Progenitor cell of endocrine pancreas (in vitro differentiated cells): Measurements from ENCODE around the gene PKP3. TPM values are rescaled to one million over a fixed set of nuclear protein-coding genes. Genes with fewer than 3 reads are reported as not detected.
A peak's percentile ranks its signal among the peaks of the same experiment; 100 is the strongest.

Source experiments
- DNase-seq: peaks from one replicate; pipeline ENCODE4 v3.0.0; 2021; ENCODE audit warnings: low spot score; ENCODE audit not compliant: unreplicated experiment
- H3K27ac Mint-ChIP-seq: 2 replicates; pipeline ENCODE4 v1.8.0; 2021; ENCODE audit warnings: mild to moderate bottlenecking, moderate library complexity, mixed read lengths
- H3K27me3 Mint-ChIP-seq: 2 replicates; pipeline ENCODE4 v1.8.0; 2021; ENCODE audit warnings: mixed read lengths
- H3K36me3 Mint-ChIP-seq: 2 replicates; pipeline ENCODE4 v1.8.0; 2022; ENCODE audit warnings: mixed read lengths; ENCODE audit not compliant: insufficient read depth
- H3K4me1 Mint-ChIP-seq: 2 replicates; pipeline ENCODE4 v1.8.0; 2021; ENCODE audit warnings: low read depth, mixed read lengths
- H3K4me3 Mint-ChIP-seq: 2 replicates; pipeline ENCODE4 v1.8.0; 2021; ENCODE audit warnings: low read depth, mild to moderate bottlenecking, moderate library complexity, mixed read lengths
- H3K9me3 Mint-ChIP-seq: 2 replicates; pipeline ENCODE4 v1.8.0; 2021; ENCODE audit warnings: low read depth, mixed read lengths
- total RNA-seq: library from RNA; stranded (reverse); gene quantifications from 2 replicates; pipeline ENCODE4 v1.2.1, GENCODE V29; 2021
- TF ChIP-seq, protein P1 (sequence below): fragments of 200-600 bp; sonication (generic); IDR thresholded peaks from one replicate; pipeline ENCODE4 v1.5.0; 2021; ENCODE audit warnings: antibody characterized with exemption, mild to moderate bottlenecking; ENCODE audit not compliant: unreplicated experiment

The PKP3 gene
- total RNA-seq, 1 donor from 2014 or later: 55.9 TPM

DNA sequence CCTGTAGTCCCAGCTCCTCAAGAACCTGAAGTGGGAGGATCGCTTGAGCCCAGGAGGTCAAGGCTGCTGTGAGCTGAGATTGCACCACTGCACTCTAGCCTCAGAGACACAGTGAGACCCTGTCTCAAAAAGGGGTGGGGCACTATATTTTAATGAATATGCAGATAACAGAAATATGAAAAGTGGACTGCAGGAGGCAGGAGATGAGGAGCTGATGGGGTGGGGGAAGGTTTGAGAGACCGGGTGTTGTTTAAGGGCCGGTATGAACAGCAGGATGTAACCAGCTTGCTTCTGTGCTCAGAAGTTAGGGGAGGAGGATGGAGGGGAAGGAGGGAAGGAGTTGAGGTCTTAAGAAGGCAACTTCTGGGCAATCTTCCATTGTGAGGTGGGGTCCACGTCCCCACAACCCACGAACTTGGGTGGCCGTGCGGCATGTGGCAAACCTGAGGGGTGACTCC, 26.0 kb upstream of the PKP3 start:
- peak overlapping the region; percentile 78 for H3K4me3 Mint-ChIP-seq
- H3K9me3 Mint-ChIP-seq: no peaks in the 10 kb centered on the region
- H3K4me1 Mint-ChIP-seq: peaks cover 10% of the 10 kb centered on the region
- TF ChIP-seq, protein P1, sequence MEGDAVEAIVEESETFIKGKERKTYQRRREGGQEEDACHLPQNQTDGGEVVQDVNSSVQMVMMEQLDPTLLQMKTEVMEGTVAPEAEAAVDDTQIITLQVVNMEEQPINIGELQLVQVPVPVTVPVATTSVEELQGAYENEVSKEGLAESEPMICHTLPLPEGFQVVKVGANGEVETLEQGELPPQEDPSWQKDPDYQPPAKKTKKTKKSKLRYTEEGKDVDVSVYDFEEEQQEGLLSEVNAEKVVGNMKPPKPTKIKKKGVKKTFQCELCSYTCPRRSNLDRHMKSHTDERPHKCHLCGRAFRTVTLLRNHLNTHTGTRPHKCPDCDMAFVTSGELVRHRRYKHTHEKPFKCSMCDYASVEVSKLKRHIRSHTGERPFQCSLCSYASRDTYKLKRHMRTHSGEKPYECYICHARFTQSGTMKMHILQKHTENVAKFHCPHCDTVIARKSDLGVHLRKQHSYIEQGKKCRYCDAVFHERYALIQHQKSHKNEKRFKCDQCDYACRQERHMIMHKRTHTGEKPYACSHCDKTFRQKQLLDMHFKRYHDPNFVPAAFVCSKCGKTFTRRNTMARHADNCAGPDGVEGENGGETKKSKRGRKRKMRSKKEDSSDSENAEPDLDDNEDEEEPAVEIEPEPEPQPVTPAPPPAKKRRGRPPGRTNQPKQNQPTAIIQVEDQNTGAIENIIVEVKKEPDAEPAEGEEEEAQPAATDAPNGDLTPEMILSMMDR: no peak
- DNase-seq: no peak
- H3K27ac Mint-ChIP-seq: peak overlapping the region; percentile 92
- H3K36me3 Mint-ChIP-seq: peaks cover 8% of the 10 kb centered on the region
- H3K27me3 Mint-ChIP-seq: peaks cover 17% of the 10 kb centered on the region

DNA sequence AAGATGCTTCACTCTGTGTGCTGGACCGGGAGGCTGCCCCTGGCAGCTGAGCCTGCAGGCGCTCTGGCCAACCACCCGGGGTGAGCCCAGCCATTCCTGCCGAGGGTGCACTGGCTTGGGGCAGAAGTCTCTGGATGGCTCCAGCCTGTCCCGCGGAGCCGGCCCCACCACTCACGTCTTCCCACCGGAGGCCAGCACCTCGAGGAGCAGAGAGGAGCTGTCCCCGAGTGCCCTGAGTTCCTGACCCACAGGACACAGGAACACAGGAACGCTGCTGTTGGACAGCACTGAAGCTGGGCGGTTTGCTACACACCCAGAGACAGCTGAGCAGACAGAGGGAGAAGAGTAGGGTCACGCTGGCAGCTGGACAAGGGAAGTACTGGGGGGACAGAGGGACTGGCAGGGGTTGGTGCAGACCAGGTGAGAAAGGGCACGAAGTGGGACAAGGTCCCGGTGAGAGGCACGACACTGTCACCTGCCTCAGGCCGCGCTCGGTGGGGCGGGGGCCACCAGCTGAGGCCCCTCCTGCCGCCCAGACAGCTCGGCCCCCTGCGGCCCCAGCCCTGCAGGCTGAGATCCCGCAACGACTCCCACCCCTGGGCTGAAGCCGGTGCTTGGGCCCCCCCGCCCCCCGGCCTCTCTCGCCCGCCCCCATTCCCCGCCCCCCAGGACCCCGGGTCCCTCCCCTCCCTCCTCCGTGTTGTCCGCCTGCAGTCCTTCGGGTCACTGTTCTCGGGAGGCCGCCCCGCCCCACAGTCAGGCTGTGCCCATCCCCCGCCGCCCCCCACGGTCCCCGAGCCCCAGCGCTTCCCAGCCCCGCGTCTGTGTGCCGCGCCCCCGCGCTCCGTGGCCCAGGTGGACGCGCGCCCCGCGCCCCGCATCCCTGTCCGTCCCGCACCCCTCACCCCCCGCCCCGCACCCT, 25.3 kb upstream of the PKP3 start:
- Mint-ChIP-seq H3K9me3 (no peaks in the 10 kb centered on the region), H3K27me3 (peaks cover 17% of the 10 kb centered on the region), H3K36me3 (peaks cover 11% of the 10 kb centered on the region), H3K4me3 (peak overlapping the region; percentile 78), H3K4me1 (peaks cover 10% of the 10 kb centered on the region), H3K27ac (peak overlapping the region; percentile 92)
- DNase-seq: no peak
- TF ChIP-seq, protein P1: no peak

DNA sequence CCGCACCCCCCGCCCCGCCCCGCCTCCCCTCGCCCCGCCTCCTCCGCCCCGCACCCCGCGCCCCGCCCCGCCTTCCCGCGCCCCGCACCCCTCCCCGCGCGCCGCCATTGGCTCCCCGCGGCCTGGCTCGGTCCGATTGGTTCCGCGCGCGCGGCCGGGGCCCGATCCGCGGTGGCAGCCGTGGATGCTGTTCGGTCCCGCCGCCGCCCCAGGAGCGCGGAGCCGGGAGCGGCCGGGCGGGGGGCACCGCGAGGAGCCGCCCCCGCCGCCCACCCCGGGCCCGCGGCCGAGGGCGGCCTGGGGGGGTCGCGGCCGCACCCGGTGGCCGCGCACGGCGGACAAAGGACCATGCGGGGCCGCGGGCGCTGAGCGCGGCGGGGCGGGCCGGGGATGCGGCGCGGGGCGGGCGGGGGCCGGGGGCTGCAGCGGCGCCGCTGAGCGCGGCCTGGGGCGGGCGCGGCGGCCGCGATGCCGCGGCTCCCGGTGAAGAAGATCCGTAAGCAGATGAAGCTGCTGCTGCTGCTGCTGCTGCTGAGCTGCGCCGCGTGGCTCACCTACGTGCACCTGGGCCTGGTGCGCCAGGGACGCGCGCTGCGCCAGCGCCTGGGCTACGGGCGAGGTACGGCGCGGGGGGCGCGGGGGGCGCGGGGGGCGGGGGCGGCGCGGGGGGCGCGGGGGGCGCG, 24.5 kb upstream of the PKP3 start, which contains the start of gene B4GALNT4:
TSS of gene B4GALNT4 (plus strand) at position 164 of the 683 bp plus-strand sequence. CDS start at position 469, 305 bp downstream.
- Mint-ChIP-seq H3K36me3 (peaks cover 16% of the 10 kb centered on the region), H3K27ac (peak within 1 kb of the TSS; percentile 97), H3K9me3 (no peaks in the 10 kb centered on the region), H3K27me3 (peaks cover 17% of the 10 kb centered on the region), H3K4me1 (peaks cover 10% of the 10 kb centered on the region), H3K4me3 (peak within 1 kb of the TSS; percentile 87)
- DNase-seq: no peak
- TF ChIP-seq, protein P1: no peak

DNA sequence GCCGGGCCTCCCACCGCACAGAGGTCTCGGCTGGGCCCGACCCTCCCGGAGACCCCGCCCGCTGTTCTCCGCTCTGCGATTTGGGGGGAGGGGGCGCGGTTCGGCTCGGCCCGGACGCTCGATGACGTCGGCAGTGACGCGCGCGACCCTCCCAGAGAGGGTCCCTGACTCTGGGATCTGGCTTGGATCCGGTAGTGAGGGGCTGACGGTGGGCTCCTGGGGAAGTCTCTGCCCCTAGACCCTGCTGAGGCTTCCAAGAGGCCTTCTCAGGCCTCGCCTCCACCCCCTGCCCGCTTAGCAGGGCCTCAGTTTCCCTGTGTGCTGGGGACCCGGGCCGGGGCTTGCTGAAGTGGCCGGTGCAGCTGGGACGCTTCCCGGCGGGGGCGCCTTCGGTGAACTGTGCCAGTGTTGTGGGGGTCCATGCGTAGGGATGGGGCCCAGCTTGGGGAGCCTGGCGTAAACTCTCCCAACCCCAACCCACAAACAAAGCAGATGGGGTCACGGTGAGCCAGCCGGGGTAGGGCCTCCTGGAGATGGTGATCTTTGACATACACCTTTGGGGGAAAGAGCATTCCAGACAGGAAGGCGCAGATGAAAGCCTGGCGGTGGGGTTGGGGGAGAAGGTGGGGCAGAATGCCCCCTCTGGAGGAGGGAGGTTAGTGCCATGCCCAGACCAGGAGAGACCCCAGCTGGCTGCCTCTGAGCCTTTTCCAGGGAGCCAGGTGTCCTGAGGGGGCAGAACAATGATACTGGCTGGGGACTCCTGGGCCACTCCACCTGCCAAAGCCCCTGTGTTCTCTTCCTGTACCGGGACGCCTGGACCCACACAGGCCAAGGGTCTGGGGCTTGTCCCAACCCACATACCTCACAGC, 23.7 kb upstream of the PKP3 start:
- peak overlapping the region; percentile 97 for H3K27ac Mint-ChIP-seq
- H3K27me3 Mint-ChIP-seq: peaks cover 13% of the 10 kb centered on the region
- DNase-seq: no peak
- TF ChIP-seq, protein P1: peak; percentile 22
- peaks cover 10% of the 10 kb centered on the region for H3K4me1 Mint-ChIP-seq
- peak overlapping the region; percentile 87 for H3K4me3 Mint-ChIP-seq
- peaks cover 16% of the 10 kb centered on the region for H3K36me3 Mint-ChIP-seq
- H3K9me3 Mint-ChIP-seq: no peaks in the 10 kb centered on the region
